GM12801 (cell line): Measurements from ENCODE around the gene MUL1.

Experiments used
- TF ChIP-seq, protein P1 (sequence below): IDR thresholded peaks from one replicate; pipeline ENCODE4 v1.5.1; 2011; ENCODE audit warnings: control low read depth; ENCODE audit not compliant: insufficient read length; ENCODE audit errors: extremely low read depth

The MUL1 gene, protein sequence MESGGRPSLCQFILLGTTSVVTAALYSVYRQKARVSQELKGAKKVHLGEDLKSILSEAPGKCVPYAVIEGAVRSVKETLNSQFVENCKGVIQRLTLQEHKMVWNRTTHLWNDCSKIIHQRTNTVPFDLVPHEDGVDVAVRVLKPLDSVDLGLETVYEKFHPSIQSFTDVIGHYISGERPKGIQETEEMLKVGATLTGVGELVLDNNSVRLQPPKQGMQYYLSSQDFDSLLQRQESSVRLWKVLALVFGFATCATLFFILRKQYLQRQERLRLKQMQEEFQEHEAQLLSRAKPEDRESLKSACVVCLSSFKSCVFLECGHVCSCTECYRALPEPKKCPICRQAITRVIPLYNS

DNA sequence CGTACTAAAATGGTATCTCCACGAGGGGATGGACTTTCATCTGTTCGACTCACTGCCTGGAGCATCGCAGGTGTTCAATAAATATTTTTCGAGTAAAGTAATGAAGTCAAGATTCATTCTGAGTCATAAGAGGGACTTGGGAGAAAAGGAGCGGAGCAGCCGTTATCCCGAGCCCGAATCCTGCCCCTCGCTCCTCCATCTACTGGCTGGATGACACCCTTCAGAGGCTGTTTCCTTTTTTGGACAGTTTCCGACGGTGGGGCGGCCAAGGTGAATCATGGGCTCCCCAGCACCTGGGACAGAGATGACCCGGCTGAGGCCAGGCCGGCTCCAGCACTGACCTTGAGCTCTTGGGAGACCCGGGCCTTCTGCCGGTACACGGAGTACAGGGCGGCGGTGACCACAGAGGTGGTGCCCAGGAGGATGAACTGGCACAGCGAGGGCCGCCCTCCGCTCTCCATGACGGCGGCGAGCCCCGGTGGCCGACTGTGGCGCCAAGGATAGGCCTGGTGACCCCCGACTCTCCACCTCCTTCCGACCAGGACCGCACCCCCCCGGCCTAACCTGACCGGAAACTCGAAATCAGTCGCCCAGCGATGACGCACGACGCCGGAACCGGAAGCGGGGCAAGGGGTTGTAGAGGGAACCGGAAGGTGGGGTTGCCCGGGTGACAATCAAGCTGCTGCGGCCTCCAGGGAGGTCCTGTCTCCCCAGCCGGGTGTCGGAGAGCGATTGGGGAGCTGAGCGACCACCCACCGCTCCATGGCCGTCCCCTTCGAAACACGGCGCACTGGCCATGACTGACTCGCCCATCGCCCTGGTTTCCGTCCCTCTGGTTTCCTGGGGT is at the start of gene MUL1:
MUL1 (minus strand) TSS at position 588 of the 847 bp plus-strand sequence; CDS start at position 461, 127 bp downstream.
- TF ChIP-seq, protein P1, sequence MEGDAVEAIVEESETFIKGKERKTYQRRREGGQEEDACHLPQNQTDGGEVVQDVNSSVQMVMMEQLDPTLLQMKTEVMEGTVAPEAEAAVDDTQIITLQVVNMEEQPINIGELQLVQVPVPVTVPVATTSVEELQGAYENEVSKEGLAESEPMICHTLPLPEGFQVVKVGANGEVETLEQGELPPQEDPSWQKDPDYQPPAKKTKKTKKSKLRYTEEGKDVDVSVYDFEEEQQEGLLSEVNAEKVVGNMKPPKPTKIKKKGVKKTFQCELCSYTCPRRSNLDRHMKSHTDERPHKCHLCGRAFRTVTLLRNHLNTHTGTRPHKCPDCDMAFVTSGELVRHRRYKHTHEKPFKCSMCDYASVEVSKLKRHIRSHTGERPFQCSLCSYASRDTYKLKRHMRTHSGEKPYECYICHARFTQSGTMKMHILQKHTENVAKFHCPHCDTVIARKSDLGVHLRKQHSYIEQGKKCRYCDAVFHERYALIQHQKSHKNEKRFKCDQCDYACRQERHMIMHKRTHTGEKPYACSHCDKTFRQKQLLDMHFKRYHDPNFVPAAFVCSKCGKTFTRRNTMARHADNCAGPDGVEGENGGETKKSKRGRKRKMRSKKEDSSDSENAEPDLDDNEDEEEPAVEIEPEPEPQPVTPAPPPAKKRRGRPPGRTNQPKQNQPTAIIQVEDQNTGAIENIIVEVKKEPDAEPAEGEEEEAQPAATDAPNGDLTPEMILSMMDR: no peak

DNA sequence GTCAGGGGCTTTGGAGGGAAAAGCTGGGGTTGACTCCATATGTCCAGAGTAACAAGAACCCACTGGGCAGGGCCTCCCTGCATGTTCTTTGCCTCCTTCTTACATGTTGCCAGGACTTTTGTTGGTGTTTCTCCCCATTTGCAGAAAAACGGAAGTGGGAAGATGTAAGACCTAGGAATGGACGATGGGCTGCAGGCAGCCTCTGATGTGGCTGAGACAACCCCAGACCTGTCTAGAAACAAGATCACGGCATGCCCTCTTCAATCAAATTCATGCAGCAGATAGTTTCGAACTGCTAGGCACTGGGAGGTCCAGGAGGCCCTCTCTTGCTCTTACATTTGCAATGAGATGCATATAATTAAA is 47.8 kb upstream of the MUL1 start:
- TF ChIP-seq, protein P1: no peak

DNA sequence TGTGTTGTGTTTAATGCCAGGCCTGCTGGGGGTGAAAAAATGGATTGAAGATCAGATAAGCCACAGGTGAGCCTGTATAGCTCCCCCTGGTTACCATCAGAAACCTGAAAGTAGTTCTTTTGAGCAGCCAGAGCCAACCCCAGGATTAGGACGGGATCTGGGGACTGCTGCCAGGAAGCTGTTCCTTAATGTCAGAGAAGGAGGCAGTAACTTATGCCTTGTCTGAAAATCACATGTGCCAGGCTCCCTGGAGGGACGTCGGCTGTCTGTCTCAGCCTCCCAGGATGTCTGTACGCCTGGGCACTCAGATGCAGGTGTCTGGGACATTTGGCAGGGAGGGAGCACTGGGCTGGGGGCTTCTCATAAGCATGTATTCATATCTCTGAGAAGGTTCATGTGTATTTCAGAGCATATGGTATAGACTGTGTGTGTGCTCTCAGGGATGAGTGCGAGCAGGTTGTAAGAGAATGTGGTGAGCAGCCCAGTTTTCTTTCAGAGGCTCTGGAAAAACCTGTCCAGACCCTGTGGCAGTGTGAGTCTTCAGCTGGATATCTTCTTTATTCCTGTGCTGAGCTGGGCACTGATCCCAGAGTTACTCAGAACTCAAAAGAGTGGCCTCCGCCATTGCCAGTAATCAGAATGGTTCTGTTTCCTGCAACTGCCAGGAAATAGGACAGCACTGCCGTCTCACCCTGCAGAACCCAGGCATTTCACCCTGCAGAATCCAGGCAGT is 47.2 kb upstream of the MUL1 start:
- TF ChIP-seq, protein P1: no peak

DNA sequence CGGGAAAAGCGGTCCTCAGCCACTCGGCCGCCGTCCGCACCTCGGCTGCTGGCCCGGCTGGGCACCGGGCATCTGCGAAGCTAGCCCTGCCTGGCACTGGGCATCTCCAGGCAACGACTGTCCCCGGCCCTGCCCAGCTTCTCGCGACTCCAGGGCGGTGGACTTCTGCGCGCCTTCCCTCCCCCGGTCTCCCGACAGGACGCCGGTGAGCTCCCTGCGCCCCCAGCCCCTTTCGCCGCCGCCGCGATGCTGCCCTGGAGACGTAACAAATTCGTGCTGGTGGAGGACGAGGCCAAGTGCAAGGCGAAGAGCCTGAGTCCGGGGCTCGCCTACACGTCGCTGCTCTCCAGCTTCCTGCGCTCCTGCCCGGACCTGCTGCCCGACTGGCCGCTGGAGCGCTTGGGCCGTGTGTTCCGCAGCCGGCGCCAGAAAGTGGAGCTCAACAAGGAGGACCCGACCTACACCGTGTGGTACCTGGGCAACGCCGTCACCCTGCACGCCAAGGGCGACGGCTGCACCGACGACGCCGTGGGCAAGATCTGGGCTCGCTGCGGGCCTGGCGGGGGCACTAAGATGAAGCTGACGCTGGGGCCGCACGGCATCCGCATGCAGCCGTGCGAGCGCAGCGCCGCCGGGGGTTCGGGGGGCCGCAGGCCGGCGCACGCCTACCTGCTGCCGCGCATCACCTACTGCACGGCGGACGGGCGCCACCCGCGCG is 44.9 kb upstream of the MUL1 start:
- TF ChIP-seq, protein P1: no peak

DNA sequence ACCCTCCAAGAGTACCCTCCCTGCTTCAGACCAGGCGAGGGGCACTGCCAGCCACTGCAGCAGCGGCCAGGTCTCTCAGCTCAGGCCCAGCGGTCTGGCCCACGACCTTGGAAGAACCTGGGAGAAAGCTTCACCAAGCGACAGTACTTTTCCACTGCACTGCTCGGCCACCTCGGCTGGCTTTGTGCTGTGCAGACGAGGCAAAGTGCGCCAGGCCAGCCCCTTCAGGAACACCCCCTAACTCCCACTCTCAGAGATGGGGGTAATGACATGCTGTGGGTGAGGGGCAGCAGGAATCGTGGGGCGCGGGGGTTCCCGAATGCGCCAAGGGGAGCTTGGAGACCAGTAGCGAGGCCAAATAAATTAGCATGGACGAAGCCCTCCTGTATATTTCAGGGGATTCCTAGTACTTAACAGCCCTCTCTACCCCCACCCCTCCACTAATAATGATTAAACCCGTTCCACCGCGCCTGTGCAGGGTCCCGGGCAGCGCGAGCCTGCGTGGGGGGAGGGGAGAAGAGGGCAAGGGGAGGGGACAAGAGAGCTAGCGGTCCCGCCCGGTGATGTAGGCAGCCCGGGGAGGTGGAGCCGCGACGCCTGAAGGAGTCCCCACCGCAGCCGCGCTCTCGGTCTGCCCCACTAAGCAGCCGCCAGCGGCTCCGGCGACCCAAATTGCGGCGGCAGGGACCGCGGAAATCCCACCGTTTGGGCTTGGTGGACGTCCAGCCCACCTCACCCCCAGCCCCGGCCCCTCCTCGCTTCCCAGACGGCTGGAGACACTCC is 44.2 kb upstream of the MUL1 start, which contains the start of gene FAM43B:
FAM43B (plus strand) TSS at position 629 of the 783 bp plus-strand sequence. CDS start 401 bp downstream, outside the sequence.
- TF ChIP-seq, protein P1: no peak

DNA sequence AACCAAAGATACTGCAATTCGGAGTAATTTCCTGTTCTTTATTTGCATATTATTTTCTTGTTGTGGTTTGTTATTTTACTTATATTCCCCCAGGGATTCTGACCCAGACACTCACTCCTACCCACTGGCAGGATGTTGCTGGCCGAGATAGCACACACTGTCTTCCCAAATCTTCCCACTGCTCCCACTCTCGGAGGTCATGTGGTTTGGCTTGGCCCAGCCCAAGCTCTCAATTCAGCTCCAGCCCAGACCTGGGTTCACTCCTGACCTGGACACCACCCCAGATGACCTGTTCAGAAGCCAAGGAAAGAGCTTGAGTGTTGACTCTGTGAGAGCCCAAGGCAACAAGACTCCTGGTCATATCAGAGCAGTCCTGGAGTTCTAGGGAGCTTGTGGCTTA is 43.2 kb upstream of the MUL1 start:
- TF ChIP-seq, protein P1: no peak
